GM19240 (cell line): Measurements from ENCODE around the gene WDR81.
"Not testable (repeated sequence)": the region's sequence is repeated elsewhere in the genome, so short reads cannot be mapped to it uniquely, and the experiment has no call there.

Source experiments
- DNase-seq: peaks from one replicate; pipeline ENCODE4 v3.0.0; 2011; ENCODE audit warnings: low spot score; ENCODE audit not compliant: insufficient read length

Gene WDR81

GRCh38 chr17:1753767-1754429 lies 29.4 kb downstream of the WDR81 start:
- DNase-seq = no peak

GRCh38 chr17:1754430-1755112 lies 30.1 kb downstream of the WDR81 start:
- DNase-seq = no peak

GRCh38 chr17:1755252-1755826 lies 30.8 kb downstream of the WDR81 start:
- no peak for DNase-seq

GRCh38 chr17:1755827-1756262 lies 31.3 kb downstream of the WDR81 start:
- no peak for DNase-seq

- DNase-seq = no peak
These were observed 34.3 kb downstream of the WDR81 start for GRCh38 chr17:1758807-1759206.

- no peak for DNase-seq
These were observed 35.0 kb downstream of the WDR81 start for GRCh38 chr17:1759529-1759928.

GRCh38 chr17:1762233-1762900 lies 37.9 kb downstream of the WDR81 start:
- DNase-seq = no peak

- DNase-seq = no peak
These were observed 38.7 kb downstream of the WDR81 start for GRCh38 chr17:1762901-1763898.

GRCh38 chr17:1764284-1764683 lies 39.8 kb downstream of the WDR81 start:
- DNase-seq = peak; percentile 37

- DNase-seq = not testable (repeated sequence)
These were observed 40.2 kb downstream of the WDR81 start for GRCh38 chr17:1764705-1765104.

- DNase-seq = no peak
These were observed 41.1 kb downstream of the WDR81 start for GRCh38 chr17:1765576-1765975.

- no peak for DNase-seq
These were observed 42.1 kb downstream of the WDR81 start for GRCh38 chr17:1766382-1767135.

- DNase-seq = no peak
These were observed 42.9 kb downstream of the WDR81 start for GRCh38 chr17:1767358-1767757.

GRCh38 chr17:1769822-1770477 lies 45.4 kb downstream of the WDR81 start:
- DNase-seq = no peak

GRCh38 chr17:1773000-1773695 lies 48.6 kb downstream of the WDR81 start:
- DNase-seq = not testable (repeated sequence)

- no peak for DNase-seq
These were observed 49.2 kb downstream of the WDR81 start for GRCh38 chr17:1773696-1774181.

GRCh38 chr17:1774390-1775176 lies 50.1 kb downstream of the WDR81 start:
- no peak for DNase-seq

- DNase-seq = no peak
These were observed 51.8 kb downstream of the WDR81 start for GRCh38 chr17:1776328-1776727.
